K562 (cell line): ENCODE results near the gene HGD. TPM values are rescaled to one million over a fixed set of nuclear protein-coding genes. Genes with fewer than 3 reads are reported as not detected.

Experiments used
- ARHGAP35 ChIP-seq: fragments of 450-650 bp; IDR thresholded peaks from 2 replicates; pipeline ENCODE4 v1.6.1; 2018; ENCODE audit not compliant: partially characterized antibody
- DACH1 ChIP-seq: fragments of 450-650 bp; IDR thresholded peaks from 2 replicates; pipeline ENCODE4 v1.6.1; 2018; ENCODE audit not compliant: partially characterized antibody
- DDX20 ChIP-seq: fragments of 450-650 bp; IDR thresholded peaks from 2 replicates; pipeline ENCODE4 v1.6.1; 2016; ENCODE audit warnings: missing genetic modification characterization, low read depth, mild to moderate bottlenecking, missing compliant biosample characterization, moderate library complexity
- IRF2 ChIP-seq: sonication (generic); formaldehyde crosslinking; IDR thresholded peaks from 2 replicates; pipeline ENCODE4 v1.8.1; 2022; ENCODE audit warnings: mild to moderate bottlenecking, missing genetic modification reagents
- KDM1A ChIP-seq, 2 experiments: fragments of 450-650 bp; IDR thresholded peaks; 2 replicates each; pipeline ENCODE4 v1.6.1; 2016; ENCODE audit warnings: mild to moderate bottlenecking in 2 of 2
- KLF13 ChIP-seq: fragments of 450-650 bp; IDR thresholded peaks from 2 replicates; pipeline ENCODE4 v1.6.1; 2016; ENCODE audit warnings: missing genetic modification characterization, low read depth, mild to moderate bottlenecking, missing compliant biosample characterization, moderate library complexity, borderline replicate concordance
- L3MBTL2 ChIP-seq: fragments of 450-650 bp; IDR thresholded peaks from 2 replicates; pipeline ENCODE4 v1.6.1; 2016; ENCODE audit warnings: mild to moderate bottlenecking, moderate library complexity
- RFX1 ChIP-seq: fragments of 450-650 bp; IDR thresholded peaks from 2 replicates; pipeline ENCODE4 v1.6.1; 2016; ENCODE audit warnings: mild to moderate bottlenecking, moderate library complexity
- RFX7 ChIP-seq: fragments of 250-450 bp; sonication (Bioruptor Pico); IDR thresholded peaks from 2 replicates; pipeline ENCODE4 v1.5.1; 2021; ENCODE audit warnings: mild to moderate bottlenecking
- RUNX1 ChIP-seq: sonication (generic); IDR thresholded peaks from 2 replicates; pipeline ENCODE4 v1.6.1; 2016; ENCODE audit warnings: antibody characterized with exemption, low read depth
- SMAD3 ChIP-seq: fragments of 450-650 bp; formaldehyde crosslinking; conservative IDR thresholded peaks from 2 replicates; pipeline ENCODE4 v1.4.0; 2020; ENCODE audit warnings: mild to moderate bottlenecking
- SPI1 ChIP-seq: IDR thresholded peaks from 2 replicates; pipeline ENCODE4 v1.6.1; 2011; ENCODE audit warnings: low read depth, low read length, control low read depth, borderline replicate concordance
- TSC22D4 ChIP-seq: fragments of 450-650 bp; IDR thresholded peaks from 2 replicates; pipeline ENCODE4 v1.6.1; 2016; ENCODE audit warnings: missing genetic modification characterization, missing biosample characterization, control low read depth
- YY1 ChIP-seq, 3 experiments: IDR thresholded peaks; 2 replicates each; pipeline ENCODE4 v1.6.1; 2011; ENCODE audit warnings: low read length in 2 of 3, mild to moderate bottlenecking in 2 of 3, moderate library complexity in 2 of 3, borderline replicate concordance in 1 of 3, control low read depth in 1 of 3, low read depth in 1 of 3; ENCODE audit not compliant: insufficient read depth in 3 of 3, insufficient replicate concordance in 2 of 3, control insufficient read depth in 1 of 3, insufficient read length in 1 of 3; ENCODE audit errors: extremely low read depth in 1 of 3
- ZNF347 ChIP-seq: fragments of 450-650 bp; formaldehyde crosslinking; IDR thresholded peaks from 2 replicates; pipeline ENCODE4 v1.4.0; 2020; ENCODE audit warnings: low read depth, mild to moderate bottlenecking, moderate library complexity
- polyA plus RNA-seq, 8 experiments: library from polyadenylated mRNA; depleted of rRNA in 4 of 8; stranded (reverse) in 5 of 8; unstranded in 3 of 8; fragments of >200 nt; fragmentation: Nextera tagmentation in 2 of 8; fragmentation: Illumina TruSeq in 1 of 8; extraction: Ambion mirVana in 2 of 8; extraction: Trizol in 1 of 8; gene quantifications; 2 replicates each; pipeline versions ENCODE4 v1.2.1 to v1.2.3, GENCODE V29; 2011 to 2014; ENCODE audit warnings: inconsistent platforms in 1 of 8, missing spikeins in 1 of 8
- total RNA-seq, 7 experiments: library from RNA; depleted of rRNA in 6 of 7; stranded (reverse); fragments of >200 nt in 6 of 7; fragmentation: Illumina TruSeq in 2 of 7; extraction: Trizol in 2 of 7; gene quantifications; 2 replicates each; pipeline versions ENCODE4 v1.2.1 to v1.2.3, GENCODE V29; 2011 to 2021; ENCODE audit warnings: low replicate concordance in 1 of 7
- TF ChIP-seq, protein P1 (sequence below): sonication (generic); formaldehyde crosslinking; IDR thresholded peaks from 2 replicates; pipeline ENCODE4 v1.8.1; 2022; ENCODE audit warnings: missing genetic modification reagents
- TF ChIP-seq, protein P2 (sequence below), 2 experiments: fragments of 450-650 bp; formaldehyde crosslinking in 1 of 2; IDR thresholded peaks; 2 replicates each; pipeline versions ENCODE4 v1.4.0 to v1.6.1; 2014 to 2020; ENCODE audit warnings: mild to moderate bottlenecking in 2 of 2, borderline replicate concordance in 1 of 2, low read depth in 1 of 2

HGD gene
- total and polyA plus RNA-seq, 9 of the 15 experiments (the other 6 are each of a cell fraction or from before 2014, with no cell fraction given), result 0.08 to 0.25 (median 0.17) TPM; not detected in 4

DNA sequence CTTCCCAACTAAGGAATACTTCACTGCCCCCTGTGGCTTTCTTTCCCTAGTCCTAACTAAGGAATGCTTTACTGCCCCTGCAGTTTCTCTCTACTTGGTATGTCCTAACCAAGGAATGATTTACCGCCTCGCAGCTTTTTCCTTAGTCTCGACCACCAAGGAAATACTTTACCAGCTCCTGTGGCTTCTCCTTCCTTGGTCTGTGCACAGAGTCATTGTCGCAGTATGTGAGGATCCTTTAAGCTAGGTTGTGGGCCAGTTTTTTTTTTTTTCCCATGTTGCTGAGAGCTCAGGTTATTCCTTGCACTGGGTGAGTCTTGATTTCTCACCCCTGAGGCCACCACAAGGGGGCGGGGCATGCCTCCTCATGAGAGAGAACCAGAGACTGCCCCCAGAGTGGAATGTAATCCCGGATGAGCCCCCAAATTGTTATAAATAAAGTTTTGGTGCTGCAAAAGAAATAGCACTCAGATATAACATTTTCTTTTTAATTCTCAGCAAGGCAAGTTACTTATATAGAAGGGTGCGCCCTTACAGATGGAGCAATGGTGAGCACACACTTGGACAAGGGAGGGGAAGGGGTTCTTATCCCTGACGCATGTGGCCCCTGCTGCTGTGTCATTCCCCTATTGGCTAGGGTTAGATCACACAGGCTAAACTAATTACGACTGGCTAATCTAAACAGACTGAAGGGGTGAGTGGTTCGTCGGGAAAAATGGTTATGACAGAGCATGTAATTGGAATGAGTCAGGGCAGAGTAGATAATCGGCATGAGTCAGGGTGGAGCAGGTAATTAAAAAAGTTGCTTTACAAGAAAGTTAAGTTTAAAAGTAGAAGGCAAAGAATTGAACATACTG is 58.9 kb downstream of the HGD start (continued):
- TF ChIP-seq SMAD3 (CRISPR knock-in tag), result no peak
- no peak for TF ChIP-seq ARHGAP35
- no peak for TF ChIP-seq TSC22D4 (tag)
- no peak for TF ChIP-seq SPI1
- peak; percentile 27; the same call in 1 of the 2 replicates for TF ChIP-seq L3MBTL2
- TF ChIP-seq IRF2 (CRISPR knock-in tag), result no peak
- no peak for TF ChIP-seq DACH1
- no peak for TF ChIP-seq RUNX1
- TF ChIP-seq KLF13 (tag), result no peak
- TF ChIP-seq RFX1, result no peak
- TF ChIP-seq, protein P1, sequence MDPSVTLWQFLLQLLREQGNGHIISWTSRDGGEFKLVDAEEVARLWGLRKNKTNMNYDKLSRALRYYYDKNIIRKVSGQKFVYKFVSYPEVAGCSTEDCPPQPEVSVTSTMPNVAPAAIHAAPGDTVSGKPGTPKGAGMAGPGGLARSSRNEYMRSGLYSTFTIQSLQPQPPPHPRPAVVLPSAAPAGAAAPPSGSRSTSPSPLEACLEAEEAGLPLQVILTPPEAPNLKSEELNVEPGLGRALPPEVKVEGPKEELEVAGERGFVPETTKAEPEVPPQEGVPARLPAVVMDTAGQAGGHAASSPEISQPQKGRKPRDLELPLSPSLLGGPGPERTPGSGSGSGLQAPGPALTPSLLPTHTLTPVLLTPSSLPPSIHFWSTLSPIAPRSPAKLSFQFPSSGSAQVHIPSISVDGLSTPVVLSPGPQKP (CRISPR knock-in tag), result no peak
- no peak for TF ChIP-seq YY1 (IDR thresholded peaks at IDR 0.05; ENCODE audit: borderline replicate concordance in 1 of 3, control insufficient read depth in 1 of 3, extremely low read depth in 1 of 3, insufficient read depth in 3 of 3, insufficient read length in 1 of 3, insufficient replicate concordance in 2 of 3, low read depth in 1 of 3, low read length in 2 of 3)
- TF ChIP-seq KDM1A (IDR thresholded peaks at IDR 0.05), result no peak
- TF ChIP-seq RFX7 (CRISPR knock-in tag), result no peak
- no peak for TF ChIP-seq ZNF347 (CRISPR knock-in tag)
- no peak for TF ChIP-seq DDX20
- TF ChIP-seq, protein P2, sequence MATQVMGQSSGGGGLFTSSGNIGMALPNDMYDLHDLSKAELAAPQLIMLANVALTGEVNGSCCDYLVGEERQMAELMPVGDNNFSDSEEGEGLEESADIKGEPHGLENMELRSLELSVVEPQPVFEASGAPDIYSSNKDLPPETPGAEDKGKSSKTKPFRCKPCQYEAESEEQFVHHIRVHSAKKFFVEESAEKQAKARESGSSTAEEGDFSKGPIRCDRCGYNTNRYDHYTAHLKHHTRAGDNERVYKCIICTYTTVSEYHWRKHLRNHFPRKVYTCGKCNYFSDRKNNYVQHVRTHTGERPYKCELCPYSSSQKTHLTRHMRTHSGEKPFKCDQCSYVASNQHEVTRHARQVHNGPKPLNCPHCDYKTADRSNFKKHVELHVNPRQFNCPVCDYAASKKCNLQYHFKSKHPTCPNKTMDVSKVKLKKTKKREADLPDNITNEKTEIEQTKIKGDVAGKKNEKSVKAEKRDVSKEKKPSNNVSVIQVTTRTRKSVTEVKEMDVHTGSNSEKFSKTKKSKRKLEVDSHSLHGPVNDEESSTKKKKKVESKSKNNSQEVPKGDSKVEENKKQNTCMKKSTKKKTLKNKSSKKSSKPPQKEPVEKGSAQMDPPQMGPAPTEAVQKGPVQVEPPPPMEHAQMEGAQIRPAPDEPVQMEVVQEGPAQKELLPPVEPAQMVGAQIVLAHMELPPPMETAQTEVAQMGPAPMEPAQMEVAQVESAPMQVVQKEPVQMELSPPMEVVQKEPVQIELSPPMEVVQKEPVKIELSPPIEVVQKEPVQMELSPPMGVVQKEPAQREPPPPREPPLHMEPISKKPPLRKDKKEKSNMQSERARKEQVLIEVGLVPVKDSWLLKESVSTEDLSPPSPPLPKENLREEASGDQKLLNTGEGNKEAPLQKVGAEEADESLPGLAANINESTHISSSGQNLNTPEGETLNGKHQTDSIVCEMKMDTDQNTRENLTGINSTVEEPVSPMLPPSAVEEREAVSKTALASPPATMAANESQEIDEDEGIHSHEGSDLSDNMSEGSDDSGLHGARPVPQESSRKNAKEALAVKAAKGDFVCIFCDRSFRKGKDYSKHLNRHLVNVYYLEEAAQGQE (IDR thresholded peaks at IDR 0.05; ENCODE audit: borderline replicate concordance), result peak; percentile 67
- TF ChIP-seq, protein P2 (CRISPR knock-in tag; IDR thresholded peaks at IDR 0.05; ENCODE audit: low read depth), result no peak
